Measurements from ENCODE around the gene FRAT1. TPM values are rescaled to one million over a fixed set of nuclear protein-coding genes. Genes with fewer than 3 reads are reported as not detected.

FRAT1 gene
- total RNA-seq, 4 donors from 2014 or later, result 3.8 to 10.9 (median 6.6) TPM

GRCh38 chr10:97338041-97338440, 19.0 kb downstream of the FRAT1 start:
- TF ChIP-seq CTCF (IDR thresholded peaks at IDR 0.05; ENCODE audit: low read depth), result no peak

- no peak for TF ChIP-seq CTCF (IDR thresholded peaks at IDR 0.05; ENCODE audit: low read depth)
These were observed 22.3 kb downstream of the FRAT1 start for GRCh38 chr10:97341416-97341815.

- no peak for TF ChIP-seq CTCF (IDR thresholded peaks at IDR 0.05; ENCODE audit: low read depth)
These were observed 28.2 kb downstream of the FRAT1 start for GRCh38 chr10:97347317-97347716.

- TF ChIP-seq CTCF (IDR thresholded peaks at IDR 0.05; ENCODE audit: low read depth), result no peak
These were observed 30.9 kb downstream of the FRAT1 start for GRCh38 chr10:97349752-97350513.

GRCh38 chr10:97353945-97354344, 34.9 kb downstream of the FRAT1 start:
- no peak for TF ChIP-seq CTCF (IDR thresholded peaks at IDR 0.05; ENCODE audit: low read depth)

- no peak for TF ChIP-seq CTCF (IDR thresholded peaks at IDR 0.05; ENCODE audit: low read depth)
These were observed 36.5 kb downstream of the FRAT1 start for GRCh38 chr10:97355571-97355975.

- no peak for TF ChIP-seq CTCF (IDR thresholded peaks at IDR 0.05; ENCODE audit: low read depth)
These were observed 37.3 kb downstream of the FRAT1 start for GRCh38 chr10:97356318-97356914.

All from subcutaneous adipose tissue (tissue), 4 donors.